ENCODE data around the gene FUT3. TPM values are rescaled to one million over a fixed set of nuclear protein-coding genes. Genes with fewer than 3 reads are reported as not detected.

FUT3 gene
- total and polyA plus RNA-seq, 12 donors: 0.14 to 0.20 (median 0.16) TPM; not detected in 8

- H3K27me3 ChIP-seq: no peaks in the 10 kb centered on the region
- H3K4me3 ChIP-seq: no peak overlapping the region
- no peaks in the 10 kb centered on the region for H3K36me3 ChIP-seq (replicated peaks in 1 of 2)
- WGBS, 4 donors: 87 to 95% (median 91%) methylated on average over 5 of the region's 5 CpGs
- intact Hi-C loops (cut with DNase I): loop anchor here (5.0 to 10.0 kb wide), 3 partner anchors 85 to 215 kb away; no protein-coding TSS in a partner anchor
- DNase-seq: no peak
- no peak overlapping the region for H3K27ac ChIP-seq
- TF ChIP-seq, protein P1, sequence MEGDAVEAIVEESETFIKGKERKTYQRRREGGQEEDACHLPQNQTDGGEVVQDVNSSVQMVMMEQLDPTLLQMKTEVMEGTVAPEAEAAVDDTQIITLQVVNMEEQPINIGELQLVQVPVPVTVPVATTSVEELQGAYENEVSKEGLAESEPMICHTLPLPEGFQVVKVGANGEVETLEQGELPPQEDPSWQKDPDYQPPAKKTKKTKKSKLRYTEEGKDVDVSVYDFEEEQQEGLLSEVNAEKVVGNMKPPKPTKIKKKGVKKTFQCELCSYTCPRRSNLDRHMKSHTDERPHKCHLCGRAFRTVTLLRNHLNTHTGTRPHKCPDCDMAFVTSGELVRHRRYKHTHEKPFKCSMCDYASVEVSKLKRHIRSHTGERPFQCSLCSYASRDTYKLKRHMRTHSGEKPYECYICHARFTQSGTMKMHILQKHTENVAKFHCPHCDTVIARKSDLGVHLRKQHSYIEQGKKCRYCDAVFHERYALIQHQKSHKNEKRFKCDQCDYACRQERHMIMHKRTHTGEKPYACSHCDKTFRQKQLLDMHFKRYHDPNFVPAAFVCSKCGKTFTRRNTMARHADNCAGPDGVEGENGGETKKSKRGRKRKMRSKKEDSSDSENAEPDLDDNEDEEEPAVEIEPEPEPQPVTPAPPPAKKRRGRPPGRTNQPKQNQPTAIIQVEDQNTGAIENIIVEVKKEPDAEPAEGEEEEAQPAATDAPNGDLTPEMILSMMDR (IDR thresholded peaks at IDR 0.05): no peak
- TF ChIP-seq POLR2A (IDR thresholded peaks at IDR 0.05): no peak
- no peaks in the 10 kb centered on the region for H3K9me3 ChIP-seq (replicated peaks in 1 of 3)
- peaks cover 13 to 17% of the 10 kb centered on the region in 2 donors for H3K4me1 ChIP-seq (replicated peaks in 1 of 2)
Measured at GRCh38 chr19:5806905-5807304, 44.3 kb downstream of the FUT3 start.

DNA sequence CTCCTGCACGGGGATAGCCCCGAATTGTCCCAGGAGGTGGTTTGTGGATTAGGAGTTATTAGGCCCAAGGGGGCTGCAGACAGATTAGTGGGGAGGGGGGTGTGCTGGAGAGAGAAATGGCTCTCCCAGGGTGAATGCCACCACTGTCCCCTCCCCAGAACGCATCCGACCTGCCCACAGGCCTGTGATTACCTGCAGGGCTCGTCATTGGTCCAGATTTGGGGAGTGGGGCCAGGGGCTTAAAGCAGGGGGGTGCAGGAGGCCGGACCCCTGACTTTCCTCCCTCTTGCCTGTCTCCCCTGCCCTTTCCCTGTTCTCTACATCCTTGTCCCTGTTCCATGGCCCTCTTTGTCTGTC is 45.1 kb downstream of the FUT3 start:
- no peak overlapping the region for H3K4me3 ChIP-seq
- no peaks in the 10 kb centered on the region for H3K27me3 ChIP-seq
- peaks cover 16 to 18% of the 10 kb centered on the region in 2 donors for H3K4me1 ChIP-seq (replicated peaks in 1 of 2)
- peak overlapping the region in 1 of 5 donors; percentile 72 for H3K27ac ChIP-seq
- intact Hi-C loops (cut with DNase I): loop anchor here (5.0 to 10.0 kb wide), 3 partner anchors 86 to 216 kb away; no protein-coding TSS in a partner anchor
- 26 to 36% (median 30%) methylated on average over 3 to 6 of the region's 6 CpGs for WGBS, 4 donors
- no peak for DNase-seq
- no peaks in the 10 kb centered on the region for H3K9me3 ChIP-seq (replicated peaks in 1 of 3)
- no peaks in the 10 kb centered on the region for H3K36me3 ChIP-seq (replicated peaks in 1 of 2)
- TF ChIP-seq, protein P1 (IDR thresholded peaks at IDR 0.05): peak in 2 of 6 experiments; percentile 0 to 12
- TF ChIP-seq POLR2A (IDR thresholded peaks at IDR 0.05): no peak

- Histone ChIP-seq H3K36me3 (replicated peaks in 1 of 2) (no peaks in the 10 kb centered on the region), H3K4me3 (peak overlapping the region in 2 of 4 donors; percentile 16 to 53), H3K9me3 (replicated peaks in 1 of 3) (no peaks in the 10 kb centered on the region), H3K4me1 (replicated peaks in 1 of 2) (peaks cover 21 to 23% of the 10 kb centered on the region in 2 donors), H3K27me3 (no peaks in the 10 kb centered on the region), H3K27ac (peak overlapping the region in 3 of 5 donors; percentile 9 to 75 (median 72))
- peak; percentile 75 to 86 (median 83) for DNase-seq
- TF ChIP-seq POLR2A (IDR thresholded peaks at IDR 0.05): peak in 1 of 2 donors; percentile 36
- TF ChIP-seq, protein P1 (IDR thresholded peaks at IDR 0.05): peak; percentile 73 to 83 (median 76)
- WGBS, 4 donors: 0 to 2% (median 1%) methylated on average over 17 to 46 of the region's 46 CpGs
- intact Hi-C loops (cut with DNase I): loop anchor here (2.0 to 10.0 kb wide), 4 partner anchors 87 to 217 kb away; no protein-coding TSS in a partner anchor
Measured at GRCh38 chr19:5805462-5806132, 45.7 kb downstream of the FUT3 start.

GRCh38 chr19:5804516-5805461 is 46.5 kb downstream of the FUT3 start, which contains the start of gene NRTN:
TSS of gene NRTN (plus strand) at chr19:5805067. CDS start at chr19:5824166, 19,099 bp downstream.
- Histone ChIP-seq H3K36me3 (replicated peaks in 1 of 2) (no peaks in the 10 kb centered on the region), H3K9me3 (replicated peaks in 1 of 3) (no peaks in the 10 kb centered on the region), H3K27ac (peak within 1 kb of the TSS in 3 of 5 donors; percentile 19 to 75 (median 72)), H3K4me1 (replicated peaks in 1 of 2) (peaks cover 29 to 31% of the 10 kb centered on the region in 2 donors), H3K27me3 (no peaks in the 10 kb centered on the region), H3K4me3 (peak within 1 kb of the TSS in 2 of 4 donors; percentile 16 to 53)
- TF ChIP-seq, protein P1 (IDR thresholded peaks at IDR 0.05): no peak
- TF ChIP-seq POLR2A (IDR thresholded peaks at IDR 0.05): no peak
- 1 to 4% (median 2%) methylated on average over 10 to 86 of the region's 107 CpGs for WGBS, 4 donors
- intact Hi-C loops (cut with DNase I): loop anchor here (2.0 to 10.0 kb wide), 4 partner anchors 88 to 218 kb away; no protein-coding TSS in a partner anchor
- peak in 4 of 7 donors; percentile 53 to 71 (median 55) for DNase-seq

Measured in adrenal gland (tissue), 12 donors.